K562 (cell line): ENCODE measurements around the gene SKAP1.

Experiments
- EP300 ChIP-seq: IDR thresholded peaks from 2 replicates; pipeline ENCODE4 v1.6.1; 2012; ENCODE audit warnings: low read length, improper control_type of control experiment
- PHF20 ChIP-seq: fragments of 450-650 bp; IDR thresholded peaks from 2 replicates; pipeline ENCODE4 v1.6.1; 2018; ENCODE audit not compliant: partially characterized antibody
- SRF ChIP-seq, 2 experiments: fragments of 250-450, 450-650 bp in 1 of 2; sonication (Bioruptor Pico) in 1 of 2; sonication (generic) in 1 of 2; formaldehyde crosslinking; IDR thresholded peaks; 2 replicates each; pipeline versions ENCODE4 v1.5.0 to v1.5.1; 2020 to 2022; ENCODE audit warnings: mild to moderate bottlenecking in 1 of 2, missing genetic modification reagents in 1 of 2
- ZNF146 ChIP-seq: IDR thresholded peaks from one replicate; pipeline ENCODE4 v1.6.1; 2018; ENCODE audit warnings: missing compliant biosample characterization; ENCODE audit not compliant: unreplicated experiment

DNA sequence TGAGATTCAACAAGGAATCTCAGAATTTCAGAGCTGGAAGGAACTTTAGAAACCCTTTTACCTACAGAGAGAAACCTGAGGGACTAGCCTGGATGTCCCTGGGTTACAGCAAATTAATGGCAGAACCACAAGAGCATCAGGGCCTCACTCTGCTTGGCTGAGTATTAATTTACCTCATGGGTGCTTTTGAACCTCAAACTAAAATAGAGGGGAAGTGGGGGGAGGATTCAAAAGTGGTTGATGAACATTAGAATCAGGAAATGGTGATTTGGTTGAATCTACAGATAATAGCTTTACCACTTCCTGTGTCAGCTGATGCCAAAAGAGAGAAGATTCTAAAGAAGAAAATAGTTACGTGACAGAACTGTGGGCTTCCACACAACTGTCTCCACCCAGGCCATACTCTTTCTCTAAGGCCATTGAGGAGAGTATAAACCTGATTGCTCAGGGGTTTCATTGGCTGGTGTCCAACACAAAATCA lies 11.3 kb upstream of the SKAP1 start:
- no peak for TF ChIP-seq EP300
- TF ChIP-seq SRF (CRISPR knock-in tag; IDR thresholded peaks at IDR 0.05) = no peak
- no peak for TF ChIP-seq ZNF146 (CRISPR knock-in tag)
- TF ChIP-seq PHF20 = no peak
